Tibial nerve (tissue), 3 donors: ENCODE measurements around the gene ICE2.

Source experiments
- POLR2A ChIP-seq, 2 donors: fragments of 450-650 bp; IDR thresholded peaks; one replicate each; pipeline ENCODE4 v1.6.1; 2017; ENCODE audit warnings: antibody characterized with exemption in 2 of 2, mild to moderate bottlenecking in 2 of 2, moderate library complexity in 2 of 2
- TF ChIP-seq, protein P1 (sequence below), 5 experiments: fragments of 200-600 bp in 3 of 5; fragments of 450-650 bp in 2 of 5; sonication (generic) in 3 of 5; IDR thresholded peaks; one replicate each; pipeline ENCODE4 v1.5.1; 2016 to 2019; ENCODE audit warnings: antibody characterized with exemption in 5 of 5, mild to moderate bottlenecking in 3 of 5, moderate library complexity in 2 of 5

DNA sequence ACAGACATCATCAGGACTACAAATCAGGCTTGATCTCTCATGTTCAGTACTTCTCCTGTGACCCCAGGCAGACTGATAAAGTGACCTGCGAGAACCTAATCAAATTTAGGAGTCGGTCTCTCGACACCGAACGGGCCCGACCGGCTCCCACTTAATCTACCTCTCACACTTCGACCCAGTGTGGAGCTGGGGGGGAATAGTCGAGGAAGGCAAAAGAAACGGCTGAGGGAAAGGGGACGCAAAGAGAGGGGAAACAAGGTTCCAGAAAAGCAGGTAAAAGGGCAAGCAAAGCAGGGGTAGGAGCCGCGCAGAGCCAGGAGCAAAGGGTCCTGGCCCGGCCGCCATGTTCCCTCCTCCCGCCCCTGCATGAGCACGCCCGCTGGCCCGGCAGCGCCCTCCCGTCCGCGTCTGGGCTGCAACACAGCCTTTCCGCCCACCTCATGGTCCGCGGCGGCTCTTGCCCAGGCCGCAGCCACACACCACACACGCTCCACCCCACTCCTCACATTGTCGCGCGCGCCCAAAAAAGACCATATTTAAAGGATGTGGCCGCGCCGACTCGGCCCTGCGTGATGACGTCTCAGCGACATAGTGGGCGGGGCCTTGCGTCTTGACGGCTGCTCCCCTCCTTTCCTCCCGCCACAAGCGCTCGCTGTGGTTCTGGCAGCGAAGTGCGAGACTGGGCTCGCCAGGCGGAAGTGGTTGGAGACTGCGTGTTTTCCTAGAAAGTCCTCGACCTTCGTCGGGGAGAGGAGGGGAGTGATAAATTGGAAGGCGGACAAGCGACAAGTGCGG, at the start of gene ICE2:
- TF ChIP-seq, protein P1, sequence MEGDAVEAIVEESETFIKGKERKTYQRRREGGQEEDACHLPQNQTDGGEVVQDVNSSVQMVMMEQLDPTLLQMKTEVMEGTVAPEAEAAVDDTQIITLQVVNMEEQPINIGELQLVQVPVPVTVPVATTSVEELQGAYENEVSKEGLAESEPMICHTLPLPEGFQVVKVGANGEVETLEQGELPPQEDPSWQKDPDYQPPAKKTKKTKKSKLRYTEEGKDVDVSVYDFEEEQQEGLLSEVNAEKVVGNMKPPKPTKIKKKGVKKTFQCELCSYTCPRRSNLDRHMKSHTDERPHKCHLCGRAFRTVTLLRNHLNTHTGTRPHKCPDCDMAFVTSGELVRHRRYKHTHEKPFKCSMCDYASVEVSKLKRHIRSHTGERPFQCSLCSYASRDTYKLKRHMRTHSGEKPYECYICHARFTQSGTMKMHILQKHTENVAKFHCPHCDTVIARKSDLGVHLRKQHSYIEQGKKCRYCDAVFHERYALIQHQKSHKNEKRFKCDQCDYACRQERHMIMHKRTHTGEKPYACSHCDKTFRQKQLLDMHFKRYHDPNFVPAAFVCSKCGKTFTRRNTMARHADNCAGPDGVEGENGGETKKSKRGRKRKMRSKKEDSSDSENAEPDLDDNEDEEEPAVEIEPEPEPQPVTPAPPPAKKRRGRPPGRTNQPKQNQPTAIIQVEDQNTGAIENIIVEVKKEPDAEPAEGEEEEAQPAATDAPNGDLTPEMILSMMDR (IDR thresholded peaks at IDR 0.05), result peak in 3 of 5 experiments; percentile 6 to 40 (median 22)
- peak; percentile 79 to 86 for TF ChIP-seq POLR2A (IDR thresholded peaks at IDR 0.05)
